ENCODE data around the gene TSPAN5.

Gene TSPAN5

DNA sequence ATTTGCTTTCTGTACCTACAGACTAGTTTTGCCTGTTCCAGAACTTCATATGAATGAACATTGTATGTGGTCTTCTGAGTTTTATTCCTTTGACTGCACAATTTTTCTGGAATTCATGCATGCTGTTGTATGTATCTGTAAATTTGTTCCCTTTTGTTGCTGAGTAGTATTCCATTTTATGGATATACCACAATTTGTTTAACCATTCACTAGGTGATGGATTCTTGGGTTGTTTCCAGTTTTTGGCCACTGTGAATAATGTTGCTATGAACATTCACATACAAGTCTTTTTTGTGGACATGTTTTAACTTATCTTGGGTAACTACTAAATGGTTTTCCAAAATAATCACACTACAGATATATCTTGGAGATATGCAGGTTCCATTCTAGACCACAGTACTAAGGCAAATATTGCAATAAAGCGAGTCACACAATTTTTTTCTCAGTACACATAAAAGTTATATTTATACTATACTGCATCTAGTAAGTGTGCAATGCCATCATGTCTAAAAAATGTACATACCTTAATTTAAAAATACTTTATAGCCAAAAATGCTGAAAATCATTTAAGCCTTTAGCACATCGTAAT, 58.7 kb downstream of the TSPAN5 start:
- DNase-seq (ENCODE audit: low read depth), result no peak
- no peak for TF ChIP-seq CTCF (conservative IDR thresholded peaks at IDR 0.05; ENCODE audit: low read length)
- no peak overlapping the region for H3K4me3 ChIP-seq (ENCODE audit: low read length)

DNA sequence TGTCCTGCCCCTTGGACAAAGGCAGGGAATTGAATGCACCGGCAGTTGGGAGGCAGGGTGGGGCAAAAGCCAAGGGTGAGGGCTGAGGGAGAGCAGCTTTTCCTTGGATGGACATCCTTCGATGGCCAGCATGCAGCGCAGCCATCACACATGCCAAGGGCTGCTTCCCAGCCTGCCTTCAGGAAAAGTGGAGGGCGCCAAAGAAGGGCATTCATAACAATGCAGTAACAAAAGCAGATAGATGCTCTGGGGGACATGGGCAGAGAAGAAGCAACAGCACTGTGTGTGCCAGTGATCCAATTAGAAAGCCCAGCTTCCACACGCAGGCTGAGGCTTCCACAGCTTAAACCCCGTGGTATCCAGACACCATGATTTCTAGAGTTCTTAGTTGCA, 71.5 kb downstream of the TSPAN5 start:
- no peak for DNase-seq (ENCODE audit: low read depth)
- TF ChIP-seq CTCF (conservative IDR thresholded peaks at IDR 0.05; ENCODE audit: low read length), result no peak
- no peak overlapping the region for H3K4me3 ChIP-seq (ENCODE audit: low read length)

- no peak for TF ChIP-seq CTCF (conservative IDR thresholded peaks at IDR 0.05; ENCODE audit: low read length)
- no peak for DNase-seq (ENCODE audit: low read depth)
- H3K4me3 ChIP-seq (ENCODE audit: low read length), result no peak overlapping the region
These were observed 72.0 kb downstream of the TSPAN5 start for GRCh38 chr4:98586291-98586961.

- no peak for DNase-seq (ENCODE audit: low read depth)
- H3K4me3 ChIP-seq (ENCODE audit: low read length), result no peak overlapping the region
- TF ChIP-seq CTCF (conservative IDR thresholded peaks at IDR 0.05; ENCODE audit: low read length), result no peak
These were observed 72.8 kb downstream of the TSPAN5 start for GRCh38 chr4:98585596-98585995.

GRCh38 chr4:98584265-98584664, 74.1 kb downstream of the TSPAN5 start:
- H3K4me3 ChIP-seq (ENCODE audit: low read length), result no peak overlapping the region
- DNase-seq (ENCODE audit: low read depth), result no peak
- TF ChIP-seq CTCF (conservative IDR thresholded peaks at IDR 0.05; ENCODE audit: low read length), result no peak

- no peak for DNase-seq (ENCODE audit: low read depth)
- no peak for TF ChIP-seq CTCF (conservative IDR thresholded peaks at IDR 0.05; ENCODE audit: low read length)
- H3K4me3 ChIP-seq (ENCODE audit: low read length), result no peak overlapping the region
These were observed 75.1 kb downstream of the TSPAN5 start for GRCh38 chr4:98583265-98583664.

- TF ChIP-seq CTCF (conservative IDR thresholded peaks at IDR 0.05; ENCODE audit: low read length), result no peak
- DNase-seq (ENCODE audit: low read depth), result no peak
- H3K4me3 ChIP-seq (ENCODE audit: low read length), result no peak overlapping the region
These were observed 77.3 kb downstream of the TSPAN5 start for GRCh38 chr4:98581126-98581525.

Data from AG10803 (cell line).